HepG2 (cell line): ENCODE measurements around the gene USP15. TPM values are rescaled to one million over a fixed set of nuclear protein-coding genes. Genes with fewer than 3 reads are reported as not detected.
A peak's percentile ranks its signal among the peaks of the same experiment; 100 is the strongest.

Source experiments
- ATF4 ChIP-seq, 2 experiments: fragments of 450-650 bp in 1 of 2; sonication (generic) in 1 of 2; formaldehyde crosslinking; IDR thresholded peaks; 2 replicates each; pipeline versions ENCODE4 v1.5.0 to v1.8.0; 2020 to 2022; ENCODE audit warnings: mild to moderate bottlenecking in 1 of 2, missing genetic modification reagents in 1 of 2
- DMTF1 ChIP-seq: sonication (generic); formaldehyde crosslinking; IDR thresholded peaks from 2 replicates; pipeline ENCODE4 v1.4.0; 2020; ENCODE audit warnings: mild to moderate bottlenecking, missing genetic modification reagents
- LRRFIP1 ChIP-seq: sonication (generic); formaldehyde crosslinking; conservative IDR thresholded peaks from 2 replicates; pipeline ENCODE4 v1.4.0; 2020; ENCODE audit warnings: missing genetic modification reagents
- NCOA2 ChIP-seq: sonication (generic); formaldehyde crosslinking; IDR thresholded peaks from 2 replicates; pipeline ENCODE4 v1.8.0; 2022; ENCODE audit warnings: inconsistent platforms
- NR2F6 ChIP-seq, 2 experiments: IDR thresholded peaks; 2 replicates each; pipeline ENCODE4 v1.6.1; 2016; ENCODE audit warnings: antibody characterized with exemption in 1 of 2, mild to moderate bottlenecking in 1 of 2
- PRDM4 ChIP-seq: sonication (generic); formaldehyde crosslinking; IDR thresholded peaks from 2 replicates; pipeline ENCODE4 v1.9.0; 2021; ENCODE audit warnings: missing genetic modification reagents, borderline replicate concordance
- SIX1 ChIP-seq: sonication (generic); formaldehyde crosslinking; IDR thresholded peaks from 2 replicates; pipeline ENCODE4 v1.4.0; 2020; ENCODE audit warnings: missing genetic modification reagents, borderline replicate concordance
- TFE3 ChIP-seq: IDR thresholded peaks from 2 replicates; pipeline ENCODE4 v1.6.1; 2016
- WIZ ChIP-seq: sonication (generic); formaldehyde crosslinking; IDR thresholded peaks from 2 replicates; pipeline ENCODE4 v1.5.1; 2020; ENCODE audit warnings: mild to moderate bottlenecking, missing genetic modification reagents
- ZMAT3 ChIP-seq: sonication (generic); formaldehyde crosslinking; conservative IDR thresholded peaks from 2 replicates; pipeline ENCODE4 v1.7.0; 2021; ENCODE audit warnings: missing genetic modification reagents
- ZNF142 ChIP-seq: sonication (generic); formaldehyde crosslinking; IDR thresholded peaks from 2 replicates; pipeline ENCODE4 v1.4.0; 2020; ENCODE audit warnings: missing genetic modification reagents
- polyA plus RNA-seq, 8 experiments: library from polyadenylated mRNA; depleted of rRNA in 3 of 8; stranded (reverse) in 7 of 8; unstranded in 1 of 8; fragments of >200 nt; fragmentation: Illumina TruSeq in 4 of 8; extraction: Trizol in 4 of 8; gene quantifications; 2 replicates each; pipeline versions ENCODE4 v1.2.1 to v1.2.3, GENCODE V29; 2011 to 2016; ENCODE audit warnings: low read depth in 4 of 8, missing spikeins in 1 of 8, mixed read lengths in 1 of 8; ENCODE audit not compliant: insufficient read depth in 1 of 8
- total RNA-seq, 5 experiments: library from RNA; depleted of rRNA; stranded (reverse); fragments of >200 nt; fragmentation: Illumina TruSeq; extraction: Trizol; gene quantifications; 2 replicates each; pipeline ENCODE4 v1.2.3, GENCODE V29; 2016; ENCODE audit warnings: low read depth in 1 of 5

Gene USP15
- total and polyA plus RNA-seq, 2 of the 13 experiments (the other 11 are each of a cell fraction or from before 2014, with no cell fraction given), result 17.3 to 51.7 TPM

- TF ChIP-seq DMTF1 (CRISPR knock-in tag) (no peak), ZNF142 (CRISPR knock-in tag) (no peak), NR2F6 (IDR thresholded peaks at IDR 0.05) (no peak), NR2F6 (CRISPR knock-in tag; IDR thresholded peaks at IDR 0.05) (peak; percentile 45), LRRFIP1 (CRISPR knock-in tag) (no peak), ZMAT3 (peak; percentile 85), SIX1 (0 out of 2 replicates have a peak, but pooled peaks have one; percentile 15), WIZ (CRISPR knock-in tag) (peak; percentile 77; the same call in 1 of the 2 replicates), TFE3 (CRISPR knock-in tag) (peak; percentile 51; the same call in 1 of the 2 replicates), PRDM4 (no peak), NCOA2 (CRISPR knock-in tag) (no peak), ATF4 (CRISPR knock-in tag; IDR thresholded peaks at IDR 0.05) (no peak; a peak in 1 of 4 replicates)
Measured at GRCh38 chr12:62259993-62260732, at the start of gene USP15 (continued).
